Dendritic cell treated with granulocyte-macrophage colony-stimulating factor and Interleukin-4, amounts not matched to agents 40 ng/mL and 50 ng/mL, for 4 days (primary cell): ENCODE data around the gene PAFAH2.
"Not testable (repeated sequence)": the region's sequence is repeated elsewhere in the genome, so short reads cannot be mapped to it uniquely, and the experiment has no call there.

Experiments
- H3K27ac Mint-ChIP-seq: one replicate; pipeline ENCODE4 v1.8.0; 2022; ENCODE audit warnings: mild to moderate bottlenecking, mixed read lengths
- H3K27me3 Mint-ChIP-seq: one replicate; pipeline ENCODE4 v1.8.0; 2022; ENCODE audit warnings: mild to moderate bottlenecking, mixed read lengths
- H3K36me3 Mint-ChIP-seq: one replicate; pipeline ENCODE4 v1.8.0; 2022; ENCODE audit warnings: low read depth, mixed read lengths
- H3K4me1 Mint-ChIP-seq: one replicate; pipeline ENCODE4 v1.8.0; 2022; ENCODE audit warnings: low read depth, mixed read lengths
- H3K4me3 Mint-ChIP-seq: one replicate; pipeline ENCODE4 v1.8.0; 2022; ENCODE audit warnings: mild to moderate bottlenecking, moderate library complexity, mixed read lengths
- H3K9me3 Mint-ChIP-seq: one replicate; pipeline ENCODE4 v1.8.0; 2022; ENCODE audit warnings: mixed read lengths
- intact Hi-C: fragments of 100-400 bp; cut with micrococcal nuclease; formaldehyde crosslinking; loops from one replicate; pipeline ENCODE4 v1.15.0; 2022

PAFAH2 gene

DNA sequence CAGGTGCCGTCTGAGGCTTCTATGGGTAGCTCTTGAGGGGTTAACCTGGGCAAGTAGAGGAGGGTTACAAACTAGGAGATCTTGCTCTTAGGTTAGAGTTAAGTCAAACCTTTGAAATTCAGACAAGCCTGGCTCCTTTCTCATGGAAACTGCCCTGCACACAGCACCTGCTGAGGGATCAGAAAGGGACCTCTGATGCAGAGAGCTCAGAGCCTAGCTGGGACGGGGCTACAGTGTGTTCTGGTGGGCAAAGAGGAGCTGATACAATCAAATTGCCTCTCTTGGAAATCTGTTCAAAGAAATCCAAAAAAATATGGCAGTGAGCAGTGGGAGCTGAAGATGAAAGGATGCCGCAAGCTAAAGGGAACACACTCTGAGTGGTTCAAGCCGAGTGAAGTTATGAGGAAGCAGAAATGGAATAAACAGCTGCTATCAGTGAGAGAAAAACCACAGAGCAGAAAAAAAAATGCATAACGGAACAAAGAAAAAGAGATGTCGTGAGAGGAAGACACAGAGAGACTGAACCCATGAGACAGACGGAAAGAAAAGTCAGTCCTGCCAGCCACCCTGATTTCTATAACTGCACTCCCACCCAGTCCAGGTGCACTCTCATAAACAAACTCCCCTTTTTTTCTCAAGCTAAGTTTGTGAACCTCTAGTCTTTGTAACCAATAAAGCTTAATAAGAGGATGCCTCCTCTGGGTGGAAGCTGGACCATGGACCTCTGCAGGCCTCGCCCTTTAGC is 26.6 kb downstream of the PAFAH2 start:
- Mint-ChIP-seq H3K9me3 (no peaks in the 10 kb centered on the region), H3K4me1 (peaks cover 21% of the 10 kb centered on the region), H3K27ac (peak overlapping the region; percentile 17), H3K36me3 (peaks cover 90% of the 10 kb centered on the region), H3K27me3 (no peaks in the 10 kb centered on the region), H3K4me3 (no peak overlapping the region)
- intact Hi-C loops, result no loop called here

DNA sequence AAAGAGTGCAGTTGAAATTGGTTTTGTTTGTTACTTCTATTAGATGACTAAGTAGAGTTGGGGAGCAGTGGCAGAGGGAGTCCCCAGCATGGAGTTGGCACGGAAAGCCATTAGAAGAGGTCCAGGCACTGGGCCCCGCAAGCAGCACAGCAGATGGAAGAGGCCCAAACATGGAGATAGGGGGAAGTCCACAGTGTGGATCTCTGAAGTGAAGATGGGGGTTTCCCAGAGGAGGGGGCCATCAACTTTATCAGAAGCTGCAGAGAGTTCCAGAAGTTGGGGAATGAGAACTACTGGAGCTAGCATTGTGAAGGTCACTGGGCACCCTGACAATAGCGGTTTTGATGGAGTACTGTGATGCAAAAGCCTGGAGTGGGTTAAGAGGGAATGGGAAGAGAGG is 30.6 kb downstream of the PAFAH2 start:
- Mint-ChIP-seq H3K4me3 (no peak overlapping the region), H3K27ac (no peak overlapping the region), H3K27me3 (no peaks in the 10 kb centered on the region), H3K36me3 (peaks cover 90% of the 10 kb centered on the region), H3K9me3 (no peaks in the 10 kb centered on the region), H3K4me1 (peaks cover 19% of the 10 kb centered on the region)
- intact Hi-C loops, result no loop called here

DNA sequence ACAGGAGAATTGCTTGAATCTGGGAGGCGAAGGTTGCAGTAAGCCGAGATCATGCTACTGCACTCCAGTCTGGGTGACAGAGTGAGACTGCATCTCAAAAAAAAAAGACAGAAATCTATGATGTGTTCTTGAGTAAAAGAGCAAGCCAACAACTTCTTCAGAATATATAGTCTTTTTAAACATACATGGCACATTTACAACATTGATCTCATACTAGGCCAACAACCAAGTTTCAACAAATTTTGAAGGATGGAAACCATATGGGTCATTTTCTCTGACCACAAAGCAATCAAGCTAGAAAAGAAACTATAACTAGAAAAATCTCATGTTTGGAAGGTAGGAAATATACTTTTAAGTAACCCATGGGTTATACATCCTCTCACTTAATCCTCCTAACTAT is 38.3 kb downstream of the PAFAH2 start:
- no peak overlapping the region for H3K4me3 Mint-ChIP-seq
- H3K27me3 Mint-ChIP-seq, result no peaks in the 10 kb centered on the region
- no peaks in the 10 kb centered on the region for H3K9me3 Mint-ChIP-seq
- no peaks in the 10 kb centered on the region for H3K4me1 Mint-ChIP-seq
- no peak overlapping the region for H3K27ac Mint-ChIP-seq
- intact Hi-C loops, result no loop called here
- peaks cover 67% of the 10 kb centered on the region for H3K36me3 Mint-ChIP-seq

DNA sequence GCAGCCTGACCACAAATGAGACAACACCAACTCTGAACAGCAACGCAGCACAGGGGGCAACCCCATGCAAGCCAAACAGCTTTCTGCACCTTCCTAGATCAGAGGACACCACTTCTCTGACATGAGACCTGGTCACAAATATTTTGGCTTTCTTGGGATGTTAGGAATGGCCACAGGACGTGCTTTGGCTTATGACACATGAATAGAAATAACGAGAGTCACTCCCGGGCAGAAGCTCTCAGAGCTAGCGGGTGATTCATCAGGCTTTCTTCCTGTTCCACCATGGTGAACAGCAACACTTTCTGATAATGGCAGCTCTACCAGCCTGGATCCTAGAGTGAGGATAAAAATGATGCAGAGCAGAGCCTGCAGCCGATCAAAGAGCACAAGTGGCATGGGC is 39.4 kb downstream of the PAFAH2 start:
- intact Hi-C loops, result no loop called here
- H3K27ac Mint-ChIP-seq, result no peak overlapping the region
- no peak overlapping the region for H3K4me3 Mint-ChIP-seq
- H3K27me3 Mint-ChIP-seq, result no peaks in the 10 kb centered on the region
- H3K36me3 Mint-ChIP-seq, result peaks cover 56% of the 10 kb centered on the region
- no peaks in the 10 kb centered on the region for H3K9me3 Mint-ChIP-seq
- peaks cover 5% of the 10 kb centered on the region for H3K4me1 Mint-ChIP-seq

DNA sequence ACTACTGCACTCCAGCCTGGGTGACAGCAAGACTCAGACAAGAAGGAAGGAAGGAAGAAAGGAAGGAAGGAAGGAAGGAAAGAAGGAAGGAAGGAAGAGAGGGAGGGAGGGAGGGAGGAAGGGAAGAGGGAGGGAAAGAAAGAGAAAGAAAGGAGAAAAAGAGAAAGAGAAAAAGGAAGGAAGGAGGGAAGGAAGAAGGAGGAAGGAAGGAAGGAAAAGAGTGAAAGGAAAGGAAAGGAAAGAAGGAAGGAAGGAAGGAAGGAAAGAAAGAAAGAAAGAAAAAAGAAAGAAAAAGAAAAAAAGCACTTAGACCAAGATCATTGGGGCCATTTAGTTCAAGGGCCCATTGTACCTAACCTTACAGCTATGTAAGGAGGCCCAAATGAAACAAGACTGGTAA is 42.3 kb downstream of the PAFAH2 start:
- Mint-ChIP-seq H3K36me3 (peaks cover 27% of the 10 kb centered on the region), H3K4me3 (no peak overlapping the region), H3K27me3 (peaks cover 3% of the 10 kb centered on the region), H3K9me3 (no peaks in the 10 kb centered on the region), H3K27ac (no peak overlapping the region), H3K4me1 (peaks cover 6% of the 10 kb centered on the region)
- intact Hi-C loops, result no loop called here

DNA sequence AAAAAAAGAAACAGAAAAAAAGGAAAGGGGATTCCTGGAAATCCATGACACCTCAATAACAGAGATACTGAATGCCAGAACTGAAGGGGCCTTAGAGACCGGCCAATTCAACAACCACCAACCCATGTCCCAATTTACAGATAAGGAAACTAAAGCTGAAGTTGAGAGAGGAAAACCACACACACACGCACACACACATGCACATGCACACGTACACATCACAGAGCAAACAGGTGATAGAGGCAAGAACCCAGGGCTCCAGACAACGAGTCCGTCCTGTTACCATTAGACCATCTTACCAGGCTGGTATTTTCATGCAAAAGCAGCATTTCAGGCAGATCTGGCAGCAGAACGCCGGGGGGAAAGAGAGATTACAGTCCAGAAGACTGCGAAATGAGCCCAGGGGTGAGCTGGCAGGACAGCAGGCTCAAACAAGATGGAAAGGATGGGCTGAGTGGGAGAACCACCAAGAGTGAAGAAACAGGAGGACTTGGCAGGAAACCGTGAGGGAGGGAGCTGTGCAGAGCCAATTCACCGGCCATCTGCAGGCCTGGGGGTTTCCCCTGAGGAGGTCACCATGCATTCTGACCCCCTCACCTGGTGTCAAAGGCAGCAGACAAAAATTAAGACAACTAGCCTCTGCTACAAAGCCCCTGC is 43.5 kb downstream of the PAFAH2 start:
- H3K4me1 Mint-ChIP-seq, result peaks cover 6% of the 10 kb centered on the region
- no peak overlapping the region for H3K4me3 Mint-ChIP-seq
- H3K27ac Mint-ChIP-seq, result no peak overlapping the region
- peaks cover 3% of the 10 kb centered on the region for H3K27me3 Mint-ChIP-seq
- intact Hi-C loops, result no loop called here
- H3K9me3 Mint-ChIP-seq, result no peaks in the 10 kb centered on the region
- H3K36me3 Mint-ChIP-seq, result peaks cover 15% of the 10 kb centered on the region

DNA sequence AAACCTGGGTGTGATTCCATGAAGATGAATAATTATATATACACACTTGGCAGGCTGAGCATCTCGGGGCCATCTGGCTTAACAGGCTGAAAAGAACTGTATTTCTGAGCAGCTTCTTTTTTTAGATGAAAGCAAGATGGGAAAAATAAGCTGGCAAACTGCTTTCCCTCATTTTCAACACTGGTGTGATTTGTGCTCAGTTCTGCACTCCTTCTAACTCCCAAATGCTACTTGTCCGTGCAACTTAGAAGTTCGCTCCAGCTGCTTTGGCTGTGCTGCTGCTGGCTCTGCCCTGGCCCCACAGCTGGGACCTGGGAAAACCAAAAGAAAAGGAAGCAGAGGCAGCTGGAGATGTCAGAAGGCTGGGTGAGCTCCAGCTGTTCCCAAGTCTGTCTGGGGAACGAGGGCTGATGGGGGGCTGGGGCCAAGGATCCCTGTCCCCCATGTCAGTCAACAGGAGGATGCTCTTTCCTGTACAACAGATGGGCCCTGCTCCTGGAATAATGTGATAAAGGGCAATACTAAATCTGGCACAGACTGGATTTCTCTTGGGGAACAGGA is 44.9 kb downstream of the PAFAH2 start:
- Mint-ChIP-seq H3K27me3 (peaks cover 3% of the 10 kb centered on the region), H3K27ac (no peak overlapping the region), H3K36me3 (peaks cover under 1% of the 10 kb centered on the region)

DNA sequence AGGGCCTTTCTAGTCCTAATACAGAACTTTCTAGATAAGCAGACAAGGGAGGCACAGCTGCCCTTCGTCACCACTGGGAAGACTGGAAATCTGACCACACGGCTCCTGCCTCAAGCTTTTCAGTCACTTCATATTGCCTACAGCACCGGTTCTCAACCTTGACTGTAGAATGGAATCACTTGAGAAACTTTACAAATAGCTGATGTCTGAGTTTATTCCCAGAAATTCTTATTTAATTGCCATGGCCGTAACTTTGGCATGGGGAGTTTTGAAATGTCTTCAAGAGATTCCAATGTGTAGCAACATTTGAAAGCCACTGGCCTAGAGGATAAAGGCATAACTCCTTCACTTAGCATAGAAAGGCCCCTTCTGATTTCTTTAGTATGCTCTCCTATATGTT is 49.2 kb downstream of the PAFAH2 start:
- Mint-ChIP-seq H3K27me3 (peaks cover 3% of the 10 kb centered on the region), H3K36me3 (no peaks in the 10 kb centered on the region), H3K27ac (no peak overlapping the region), H3K9me3 (peaks cover 10% of the 10 kb centered on the region), H3K4me1 (peaks cover 3% of the 10 kb centered on the region), H3K4me3 (no peak overlapping the region)
- intact Hi-C loops, result no loop called here

More for the DNA sequence above, 44.9 kb downstream of the PAFAH2 start:
- H3K4me3 Mint-ChIP-seq, result no peak overlapping the region
- H3K4me1 Mint-ChIP-seq, result peaks cover 6% of the 10 kb centered on the region
- H3K9me3 Mint-ChIP-seq, result no peaks in the 10 kb centered on the region
- intact Hi-C loops, result no loop called here

DNA sequence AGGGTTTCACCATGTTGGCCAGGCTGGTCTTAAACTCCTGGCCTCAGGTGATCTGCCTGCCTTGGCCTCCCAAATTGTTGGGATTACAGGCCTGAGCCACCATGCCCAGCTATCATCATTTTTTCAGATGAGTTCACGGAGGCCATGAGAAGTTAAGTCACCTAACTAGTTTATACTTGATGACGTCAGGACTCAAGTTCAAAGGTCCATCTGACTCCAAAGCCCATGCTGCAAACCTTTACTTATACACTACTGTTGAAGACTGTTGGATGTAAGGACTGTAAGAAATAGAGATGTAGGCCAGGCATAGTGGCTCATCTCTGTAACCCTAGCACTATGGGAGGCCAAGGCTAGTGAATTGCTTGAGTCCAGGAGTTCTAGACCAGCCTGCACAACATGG is 50.8 kb downstream of the PAFAH2 start:
- Mint-ChIP-seq H3K4me3 (no peak overlapping the region), H3K27me3 (peaks cover 1% of the 10 kb centered on the region), H3K9me3 (peaks cover 27% of the 10 kb centered on the region), H3K27ac (no peak overlapping the region), H3K36me3 (no peaks in the 10 kb centered on the region), H3K4me1 (no peaks in the 10 kb centered on the region)
- intact Hi-C loops, result no loop called here

DNA sequence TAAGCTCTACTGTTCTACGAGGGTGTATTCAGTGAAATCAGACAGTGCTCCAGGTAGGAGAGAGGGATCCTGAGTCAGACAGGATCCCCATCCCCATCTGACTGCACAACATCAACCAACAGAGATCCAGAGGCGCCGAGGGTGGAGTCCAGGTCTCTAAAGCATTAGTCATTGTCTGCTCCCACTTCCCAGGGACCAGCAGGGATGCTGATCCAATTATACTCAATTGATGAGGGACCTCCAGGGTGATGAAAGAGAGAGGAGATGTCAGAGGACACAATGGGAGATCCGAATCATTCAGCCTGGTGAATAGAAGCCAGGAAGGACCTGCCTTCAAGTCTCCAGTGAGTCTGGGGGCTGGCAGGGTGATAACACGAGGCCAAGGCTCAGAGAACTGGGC is 52.1 kb downstream of the PAFAH2 start:
- intact Hi-C loops, result no loop called here

DNA sequence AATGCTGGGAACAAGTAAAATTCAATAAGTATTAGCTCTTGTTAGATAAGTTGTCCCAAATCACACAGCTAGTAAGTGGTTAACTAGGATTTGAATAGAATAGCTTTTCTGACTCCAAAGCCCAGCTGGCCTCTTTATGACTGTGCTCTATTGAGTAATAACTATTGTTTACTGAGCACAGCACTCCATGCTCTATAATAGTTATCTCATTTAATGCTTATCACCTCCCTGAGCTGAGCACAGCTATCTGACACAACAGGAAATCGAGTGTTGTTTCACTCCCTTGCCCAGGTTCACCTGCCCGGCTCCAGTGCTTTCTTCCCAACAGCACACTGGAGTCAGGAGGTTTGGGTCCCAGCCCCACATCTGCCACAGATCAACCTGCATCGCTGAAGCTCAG is 52.9 kb downstream of the PAFAH2 start:
- Mint-ChIP-seq H3K27me3 (peaks cover 1% of the 10 kb centered on the region), H3K9me3 (peaks cover 27% of the 10 kb centered on the region), H3K4me3 (no peak overlapping the region), H3K4me1 (no peaks in the 10 kb centered on the region), H3K36me3 (no peaks in the 10 kb centered on the region), H3K27ac (no peak overlapping the region)
- intact Hi-C loops, result no loop called here

More for the DNA sequence above, 52.1 kb downstream of the PAFAH2 start:
- H3K27ac Mint-ChIP-seq, result no peak overlapping the region
- H3K36me3 Mint-ChIP-seq, result no peaks in the 10 kb centered on the region
- H3K9me3 Mint-ChIP-seq, result peaks cover 27% of the 10 kb centered on the region
- H3K4me3 Mint-ChIP-seq, result no peak overlapping the region
- peaks cover 1% of the 10 kb centered on the region for H3K27me3 Mint-ChIP-seq
- no peaks in the 10 kb centered on the region for H3K4me1 Mint-ChIP-seq

DNA sequence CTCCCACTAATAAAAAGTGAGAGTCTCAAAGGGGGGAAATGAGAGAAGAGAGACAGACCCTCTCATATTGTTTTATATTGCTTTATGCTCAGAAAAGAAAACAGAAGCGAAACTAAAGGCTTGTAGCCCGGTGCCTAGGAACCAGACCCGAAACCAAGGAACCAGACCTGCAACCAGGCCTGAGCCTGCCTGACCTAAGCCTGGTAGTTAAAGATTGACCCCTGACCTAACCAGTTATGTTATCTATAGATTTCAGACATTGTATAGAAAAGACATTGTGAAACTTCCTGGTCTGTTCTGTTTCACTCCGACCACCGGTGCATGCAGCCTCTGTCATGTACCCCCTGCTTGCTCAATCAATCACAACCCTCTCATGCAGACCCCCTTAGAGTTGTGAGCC is 54.4 kb downstream of the PAFAH2 start:
- not testable (repeated sequence) for H3K27me3 Mint-ChIP-seq

DNA sequence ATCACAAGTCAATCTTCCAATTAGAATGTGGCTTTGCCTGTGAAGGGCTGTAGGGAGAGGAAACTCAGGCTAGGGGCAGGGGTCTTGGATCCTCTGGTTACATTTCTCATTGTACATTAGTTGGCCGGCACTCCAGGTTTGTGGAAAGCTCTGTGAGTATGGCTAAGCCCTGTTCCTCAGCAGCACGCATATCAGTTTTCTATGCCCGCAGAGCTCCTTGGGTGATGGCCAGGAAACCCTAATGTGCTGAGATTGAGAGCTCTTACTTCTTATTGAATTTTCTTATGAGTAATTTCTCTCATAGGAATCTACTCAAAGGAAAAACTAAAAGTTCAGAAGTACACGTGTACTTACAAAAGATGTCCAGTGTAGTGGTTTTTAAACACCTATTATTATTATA is 60.9 kb downstream of the PAFAH2 start:
- intact Hi-C loops, result no loop called here
- peaks cover 7% of the 10 kb centered on the region for H3K27me3 Mint-ChIP-seq
- no peak overlapping the region for H3K4me3 Mint-ChIP-seq
- H3K9me3 Mint-ChIP-seq, result no peaks in the 10 kb centered on the region
- H3K36me3 Mint-ChIP-seq, result no peaks in the 10 kb centered on the region
- H3K27ac Mint-ChIP-seq, result no peak overlapping the region
- H3K4me1 Mint-ChIP-seq, result peaks cover 20% of the 10 kb centered on the region

More for the DNA sequence above, 54.4 kb downstream of the PAFAH2 start:
- H3K27ac Mint-ChIP-seq, H3K4me1 Mint-ChIP-seq, H3K4me3 Mint-ChIP-seq, H3K36me3 Mint-ChIP-seq, intact Hi-C loops: not testable (repeated sequence)
- peaks cover 27% of the 10 kb centered on the region for H3K9me3 Mint-ChIP-seq

DNA sequence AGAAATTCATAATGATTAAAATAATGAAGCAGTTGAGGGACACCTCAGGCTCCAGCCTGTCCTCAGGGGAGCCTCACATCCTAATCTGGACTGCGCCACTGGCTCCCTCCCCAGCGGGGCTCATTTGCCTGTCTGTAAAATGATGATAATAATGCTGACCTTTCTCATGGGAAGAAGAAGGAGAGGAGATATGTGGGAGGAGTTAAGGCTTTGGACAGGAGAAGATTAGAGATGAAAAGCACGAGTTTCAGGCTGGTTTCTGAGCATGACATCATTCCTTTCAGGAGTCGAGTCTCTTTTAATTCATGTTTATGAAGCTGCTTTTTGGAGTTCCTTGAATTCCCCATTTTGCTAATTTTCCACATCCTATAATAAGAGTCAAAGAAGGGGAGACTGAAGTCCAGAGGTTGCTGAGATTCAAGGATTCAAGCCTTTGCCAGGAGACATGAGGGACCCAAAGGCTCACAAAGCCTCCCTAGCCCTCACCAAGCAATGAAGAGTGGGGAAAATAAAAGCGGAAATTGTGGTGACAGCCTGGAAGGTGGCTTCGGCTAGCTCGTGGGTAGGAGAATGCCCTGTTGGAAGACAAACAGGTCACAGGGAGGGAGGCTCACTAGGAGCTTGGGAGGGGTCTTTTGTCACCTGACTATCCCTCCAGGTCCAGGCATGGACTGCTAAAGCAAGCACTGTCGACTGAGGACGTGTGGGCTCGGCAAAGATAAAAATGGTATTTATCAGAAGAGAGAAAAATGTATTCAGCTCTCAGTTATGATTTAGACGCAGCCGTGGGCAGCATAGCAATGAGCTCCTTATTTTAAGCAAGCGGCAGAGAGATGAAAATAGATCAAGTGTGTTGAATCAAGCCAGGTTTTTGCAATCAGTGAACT is 64.1 kb downstream of the PAFAH2 start:
- Mint-ChIP-seq H3K4me1 (peaks cover 50% of the 10 kb centered on the region), H3K27ac (no peak overlapping the region), H3K36me3 (no peaks in the 10 kb centered on the region), H3K27me3 (peaks cover 9% of the 10 kb centered on the region), H3K9me3 (no peaks in the 10 kb centered on the region), H3K4me3 (no peak overlapping the region)
- intact Hi-C loops, result no loop called here
